HepG2 (cell line): Measurements from ENCODE around the gene RALBP1. TPM values are rescaled to one million over a fixed set of nuclear protein-coding genes. Genes with fewer than 3 reads are reported as not detected.

ENCODE experiments used
- ESRRA ChIP-seq: sonication (generic); formaldehyde crosslinking; IDR thresholded peaks from 2 replicates; pipeline ENCODE4 v1.5.1; 2020; ENCODE audit warnings: mild to moderate bottlenecking, low read depth, missing genetic modification reagents
- FLYWCH1 ChIP-seq: sonication (generic); formaldehyde crosslinking; IDR thresholded peaks from 2 replicates; pipeline ENCODE4 v1.8.1; 2023; ENCODE audit warnings: mild to moderate bottlenecking, missing genetic modification reagents
- KDM2A ChIP-seq: sonication (generic); formaldehyde crosslinking; IDR thresholded peaks from 2 replicates; pipeline ENCODE4 v1.4.0; 2020; ENCODE audit warnings: low read depth, missing genetic modification reagents, borderline replicate concordance
- KDM5A ChIP-seq: fragments of 200-600 bp; sonication (generic); IDR thresholded peaks from 2 replicates; pipeline ENCODE4 v1.7.0; 2018; ENCODE audit warnings: antibody characterized with exemption, mild to moderate bottlenecking, low read length, borderline replicate concordance
- MEF2D ChIP-seq: sonication (generic); formaldehyde crosslinking; IDR thresholded peaks from 2 replicates; pipeline ENCODE4 v1.5.1; 2020; ENCODE audit warnings: mild to moderate bottlenecking, missing genetic modification reagents
- MLLT10 ChIP-seq: sonication (generic); formaldehyde crosslinking; IDR thresholded peaks from 2 replicates; pipeline ENCODE4 v1.4.0; 2020; ENCODE audit warnings: missing genetic modification reagents
- NR2C2 ChIP-seq: sonication (generic); formaldehyde crosslinking; IDR thresholded peaks from 2 replicates; pipeline ENCODE4 v1.4.0; 2020; ENCODE audit warnings: missing genetic modification reagents, mild to moderate bottlenecking, moderate library complexity, borderline replicate concordance
- SKIL ChIP-seq: sonication (generic); formaldehyde crosslinking; IDR thresholded peaks from 2 replicates; pipeline ENCODE4 v1.8.0; 2022; ENCODE audit warnings: missing genetic modification reagents, mild to moderate bottlenecking, moderate library complexity, borderline replicate concordance
- SP4 ChIP-seq: sonication (generic); formaldehyde crosslinking; IDR thresholded peaks from 2 replicates; pipeline ENCODE4 v1.8.1; 2023; ENCODE audit warnings: mild to moderate bottlenecking, missing genetic modification reagents
- SUZ12 ChIP-seq: fragments of 150-350 bp; IDR thresholded peaks from 2 replicates; pipeline ENCODE4 v1.6.1; 2014; ENCODE audit warnings: low read depth, low read length
- TP53 ChIP-seq: sonication (generic); formaldehyde crosslinking; conservative IDR thresholded peaks from 2 replicates; pipeline ENCODE4 v1.4.0; 2020; ENCODE audit warnings: missing genetic modification reagents
- XRCC5 ChIP-seq: fragments of 200-400 bp; formaldehyde crosslinking; optimal IDR thresholded peaks from 2 replicates; pipeline ENCODE3; 2017; ENCODE audit warnings: mild to moderate bottlenecking, low read length
- ZNF275 ChIP-seq: sonication (generic); formaldehyde crosslinking; IDR thresholded peaks from 2 replicates; pipeline ENCODE4 v1.8.0; 2022; ENCODE audit warnings: missing genetic modification reagents, mild to moderate bottlenecking, inconsistent platforms, borderline replicate concordance
- ZNF280B ChIP-seq: sonication (generic); formaldehyde crosslinking; IDR thresholded peaks from 2 replicates; pipeline ENCODE4 v1.5.0; 2020; ENCODE audit warnings: missing genetic modification reagents, mild to moderate bottlenecking, borderline replicate concordance
- ZNF484 ChIP-seq: sonication (generic); formaldehyde crosslinking; IDR thresholded peaks from 2 replicates; pipeline ENCODE4 v1.5.1; 2020; ENCODE audit warnings: mild to moderate bottlenecking, low read depth, missing genetic modification reagents, borderline replicate concordance
- ZNF747 ChIP-seq: sonication (generic); formaldehyde crosslinking; IDR thresholded peaks from 2 replicates; pipeline ENCODE4 v1.8.1; 2023; ENCODE audit warnings: missing genetic modification reagents, mild to moderate bottlenecking, borderline replicate concordance
- polyA plus RNA-seq, 8 experiments: library from polyadenylated mRNA; depleted of rRNA in 3 of 8; stranded (reverse) in 7 of 8; unstranded in 1 of 8; fragments of >200 nt; fragmentation: Illumina TruSeq in 4 of 8; extraction: Trizol in 4 of 8; gene quantifications; 2 replicates each; pipeline versions ENCODE4 v1.2.1 to v1.2.3, GENCODE V29; 2011 to 2016; ENCODE audit warnings: low read depth in 4 of 8, missing spikeins in 1 of 8, mixed read lengths in 1 of 8; ENCODE audit not compliant: insufficient read depth in 1 of 8
- total RNA-seq, 5 experiments: library from RNA; depleted of rRNA; stranded (reverse); fragments of >200 nt; fragmentation: Illumina TruSeq; extraction: Trizol; gene quantifications; 2 replicates each; pipeline ENCODE4 v1.2.3, GENCODE V29; 2016; ENCODE audit warnings: low read depth in 1 of 5
- TF ChIP-seq, protein P1 (sequence below): sonication (generic); formaldehyde crosslinking; IDR thresholded peaks from 2 replicates; pipeline ENCODE4 v1.4.0; 2020; ENCODE audit warnings: missing genetic modification reagents, mild to moderate bottlenecking, borderline replicate concordance
- TF ChIP-seq, protein P2 (sequence below): sonication (generic); formaldehyde crosslinking; IDR thresholded peaks from 2 replicates; pipeline ENCODE4 v1.4.0; 2020; ENCODE audit warnings: missing genetic modification reagents, borderline replicate concordance

RALBP1 gene
- total and polyA plus RNA-seq, 2 of the 13 experiments (the other 11 are each of a cell fraction or from before 2014, with no cell fraction given), result 24.5 to 33.1 TPM

DNA sequence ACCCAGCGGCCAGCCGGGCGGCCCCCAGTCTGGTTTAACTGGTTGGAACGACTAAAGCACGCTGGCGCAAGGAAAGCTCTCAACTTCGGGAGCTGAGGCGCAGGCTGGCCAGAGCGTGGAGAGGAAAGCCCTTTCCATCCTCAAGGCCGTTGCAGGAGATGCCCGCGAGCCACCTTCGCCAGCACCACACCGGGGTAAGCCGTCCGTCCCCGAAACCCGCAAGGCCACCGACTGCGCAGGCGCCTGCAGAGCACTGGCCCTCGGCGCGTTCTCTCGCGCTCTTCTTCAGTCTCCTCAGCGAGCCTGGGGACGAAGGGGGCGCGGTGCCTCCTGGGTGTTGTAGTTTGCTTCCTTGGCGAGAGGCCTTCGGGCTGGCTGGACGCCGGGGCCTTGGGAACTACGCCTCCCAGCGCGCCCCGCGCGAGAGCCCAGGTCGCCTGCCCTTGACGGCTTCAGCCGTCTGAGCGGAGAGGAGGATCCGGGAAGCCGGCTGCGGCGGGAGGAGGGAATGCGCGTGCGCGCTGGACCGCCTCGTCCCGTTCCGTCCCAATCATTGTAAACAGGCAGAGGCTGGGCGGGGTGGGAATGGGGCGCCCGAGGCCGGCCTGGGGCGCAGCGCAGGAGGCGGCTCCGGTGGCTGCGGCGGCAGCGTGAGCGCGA lies at the start of gene RALBP1 (continued):
- TF ChIP-seq, protein P1, sequence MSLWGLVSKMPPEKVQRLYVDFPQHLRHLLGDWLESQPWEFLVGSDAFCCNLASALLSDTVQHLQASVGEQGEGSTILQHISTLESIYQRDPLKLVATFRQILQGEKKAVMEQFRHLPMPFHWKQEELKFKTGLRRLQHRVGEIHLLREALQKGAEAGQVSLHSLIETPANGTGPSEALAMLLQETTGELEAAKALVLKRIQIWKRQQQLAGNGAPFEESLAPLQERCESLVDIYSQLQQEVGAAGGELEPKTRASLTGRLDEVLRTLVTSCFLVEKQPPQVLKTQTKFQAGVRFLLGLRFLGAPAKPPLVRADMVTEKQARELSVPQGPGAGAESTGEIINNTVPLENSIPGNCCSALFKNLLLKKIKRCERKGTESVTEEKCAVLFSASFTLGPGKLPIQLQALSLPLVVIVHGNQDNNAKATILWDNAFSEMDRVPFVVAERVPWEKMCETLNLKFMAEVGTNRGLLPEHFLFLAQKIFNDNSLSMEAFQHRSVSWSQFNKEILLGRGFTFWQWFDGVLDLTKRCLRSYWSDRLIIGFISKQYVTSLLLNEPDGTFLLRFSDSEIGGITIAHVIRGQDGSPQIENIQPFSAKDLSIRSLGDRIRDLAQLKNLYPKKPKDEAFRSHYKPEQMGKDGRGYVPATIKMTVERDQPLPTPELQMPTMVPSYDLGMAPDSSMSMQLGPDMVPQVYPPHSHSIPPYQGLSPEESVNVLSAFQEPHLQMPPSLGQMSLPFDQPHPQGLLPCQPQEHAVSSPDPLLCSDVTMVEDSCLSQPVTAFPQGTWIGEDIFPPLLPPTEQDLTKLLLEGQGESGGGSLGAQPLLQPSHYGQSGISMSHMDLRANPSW (CRISPR knock-in tag), result no peak
- TF ChIP-seq, protein P2, sequence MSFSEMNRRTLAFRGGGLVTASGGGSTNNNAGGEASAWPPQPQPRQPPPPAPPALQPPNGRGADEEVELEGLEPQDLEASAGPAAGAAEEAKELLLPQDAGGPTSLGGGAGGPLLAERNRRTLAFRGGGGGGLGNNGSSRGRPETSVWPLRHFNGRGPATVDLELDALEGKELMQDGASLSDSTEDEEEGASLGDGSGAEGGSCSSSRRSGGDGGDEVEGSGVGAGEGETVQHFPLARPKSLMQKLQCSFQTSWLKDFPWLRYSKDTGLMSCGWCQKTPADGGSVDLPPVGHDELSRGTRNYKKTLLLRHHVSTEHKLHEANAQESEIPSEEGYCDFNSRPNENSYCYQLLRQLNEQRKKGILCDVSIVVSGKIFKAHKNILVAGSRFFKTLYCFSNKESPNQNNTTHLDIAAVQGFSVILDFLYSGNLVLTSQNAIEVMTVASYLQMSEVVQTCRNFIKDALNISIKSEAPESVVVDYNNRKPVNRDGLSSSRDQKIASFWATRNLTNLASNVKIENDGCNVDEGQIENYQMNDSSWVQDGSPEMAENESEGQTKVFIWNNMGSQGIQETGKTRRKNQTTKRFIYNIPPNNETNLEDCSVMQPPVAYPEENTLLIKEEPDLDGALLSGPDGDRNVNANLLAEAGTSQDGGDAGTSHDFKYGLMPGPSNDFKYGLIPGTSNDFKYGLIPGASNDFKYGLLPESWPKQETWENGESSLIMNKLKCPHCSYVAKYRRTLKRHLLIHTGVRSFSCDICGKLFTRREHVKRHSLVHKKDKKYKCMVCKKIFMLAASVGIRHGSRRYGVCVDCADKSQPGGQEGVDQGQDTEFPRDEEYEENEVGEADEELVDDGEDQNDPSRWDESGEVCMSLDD (CRISPR knock-in tag), result no peak
- TF ChIP-seq ZNF280B (CRISPR knock-in tag) (peak; percentile 79; the same call in 1 of the 2 replicates), ZNF275 (CRISPR knock-in tag) (no peak; the same call in 1 of the 2 replicates), XRCC5 (peak; percentile 13), SKIL (no peak), TP53 (CRISPR knock-in tag) (0 out of 2 replicates have a peak, but pooled peaks have one; percentile 36), NR2C2 (CRISPR knock-in tag) (peak; percentile 96), FLYWCH1 (CRISPR knock-in tag) (no peak), SP4 (CRISPR knock-in tag) (peak; percentile 85), KDM2A (CRISPR knock-in tag) (peak; percentile 75; the same call in 1 of the 2 replicates), SUZ12 (peak; percentile 97), ZNF747 (CRISPR knock-in tag) (peak; percentile 68; the same call in 1 of the 2 replicates), MEF2D (CRISPR knock-in tag) (peak; percentile 74), KDM5A (peak; percentile 84), MLLT10 (CRISPR knock-in tag) (no peak), ESRRA (CRISPR knock-in tag) (peak; percentile 70; the same call in 1 of the 2 replicates), ZNF484 (CRISPR knock-in tag) (no peak)
